Stimulated activated naive B cell treated with anti-CD40 and anti-IgM and Interleukin-4, amounts not matched to agents 10 μg/mL and 1 μg/mL and 100 μg/mL, for 72 hours (primary cell): ENCODE measurements around the gene TBC1D16.

Experiments used
- ATAC-seq, 2 donors: fragments of 150-1000 bp; cut with Tn5 transposase; replicated peaks; 2 replicates each; pipeline ENCODE4 v1.10.0; 2021; ENCODE audit warnings: moderate library complexity in 1 of 2
- DNase-seq: peaks from one replicate; pipeline ENCODE4 v3.0.0; 2021
- H3K27ac Mint-ChIP-seq: one replicate; pipeline ENCODE4 v1.8.0; 2022; ENCODE audit warnings: mild to moderate bottlenecking, mixed read lengths
- H3K27me3 Mint-ChIP-seq, 2 donors: one replicate each; pipeline ENCODE4 v1.8.0; 2022; ENCODE audit warnings: mixed read lengths in 2 of 2
- H3K36me3 Mint-ChIP-seq, 2 donors: one replicate each; pipeline ENCODE4 v1.8.0; 2022; ENCODE audit warnings: mixed read lengths in 2 of 2, mild to moderate bottlenecking in 1 of 2
- H3K4me1 Mint-ChIP-seq, 2 donors: one replicate each; pipeline ENCODE4 v1.8.0; 2022; ENCODE audit warnings: mixed read lengths in 2 of 2, mild to moderate bottlenecking in 1 of 2
- H3K4me3 Mint-ChIP-seq, 2 donors: one replicate each; pipeline ENCODE4 v1.8.0; 2022; ENCODE audit warnings: mild to moderate bottlenecking in 2 of 2, mixed read lengths in 2 of 2, moderate library complexity in 1 of 2
- H3K9me3 Mint-ChIP-seq, 2 donors: one replicate each; pipeline ENCODE4 v1.8.0; 2022; ENCODE audit warnings: mixed read lengths in 2 of 2, mild to moderate bottlenecking in 1 of 2

The TBC1D16 gene

DNA sequence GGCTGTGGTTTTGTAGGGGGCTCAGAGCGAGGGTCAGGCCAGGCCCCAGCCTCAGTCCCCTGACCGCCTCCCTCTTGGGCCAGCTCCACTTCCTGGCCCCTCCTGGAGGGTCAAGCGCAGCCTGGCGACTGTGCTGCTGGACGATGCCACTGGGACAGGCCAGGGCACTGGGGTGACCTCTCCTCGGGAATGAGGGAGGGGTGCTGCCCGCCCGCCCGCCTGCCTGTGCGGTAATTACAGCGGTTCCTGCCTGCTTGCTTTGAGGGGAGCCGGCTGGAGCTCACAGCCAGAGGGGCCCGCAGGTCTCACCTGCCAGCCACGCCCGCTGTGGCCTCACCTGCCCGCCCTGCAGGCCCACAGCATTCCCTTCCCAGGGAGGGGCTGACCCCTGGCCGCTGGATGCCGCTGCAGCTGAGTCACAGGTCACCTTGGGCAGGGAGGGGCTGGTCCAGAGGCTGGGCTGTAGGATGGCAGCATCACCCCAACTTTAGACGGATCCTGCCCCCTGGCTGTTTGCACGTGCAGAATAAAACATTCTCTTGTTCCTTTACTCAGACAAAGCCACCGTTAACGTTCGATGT is 119.7 kb downstream of the TBC1D16 start:
- no peak for DNase-seq
- Mint-ChIP-seq H3K27ac (no peak overlapping the region), H3K36me3 (no peaks in the 10 kb centered on the region), H3K4me1 (peaks cover 0 to 5% of the 10 kb centered on the region in 2 donors), H3K27me3 (peaks cover 32 to 39% of the 10 kb centered on the region in 2 donors), H3K4me3 (no peak overlapping the region), H3K9me3 (no peaks in the 10 kb centered on the region)
- ATAC-seq: no peak

DNA sequence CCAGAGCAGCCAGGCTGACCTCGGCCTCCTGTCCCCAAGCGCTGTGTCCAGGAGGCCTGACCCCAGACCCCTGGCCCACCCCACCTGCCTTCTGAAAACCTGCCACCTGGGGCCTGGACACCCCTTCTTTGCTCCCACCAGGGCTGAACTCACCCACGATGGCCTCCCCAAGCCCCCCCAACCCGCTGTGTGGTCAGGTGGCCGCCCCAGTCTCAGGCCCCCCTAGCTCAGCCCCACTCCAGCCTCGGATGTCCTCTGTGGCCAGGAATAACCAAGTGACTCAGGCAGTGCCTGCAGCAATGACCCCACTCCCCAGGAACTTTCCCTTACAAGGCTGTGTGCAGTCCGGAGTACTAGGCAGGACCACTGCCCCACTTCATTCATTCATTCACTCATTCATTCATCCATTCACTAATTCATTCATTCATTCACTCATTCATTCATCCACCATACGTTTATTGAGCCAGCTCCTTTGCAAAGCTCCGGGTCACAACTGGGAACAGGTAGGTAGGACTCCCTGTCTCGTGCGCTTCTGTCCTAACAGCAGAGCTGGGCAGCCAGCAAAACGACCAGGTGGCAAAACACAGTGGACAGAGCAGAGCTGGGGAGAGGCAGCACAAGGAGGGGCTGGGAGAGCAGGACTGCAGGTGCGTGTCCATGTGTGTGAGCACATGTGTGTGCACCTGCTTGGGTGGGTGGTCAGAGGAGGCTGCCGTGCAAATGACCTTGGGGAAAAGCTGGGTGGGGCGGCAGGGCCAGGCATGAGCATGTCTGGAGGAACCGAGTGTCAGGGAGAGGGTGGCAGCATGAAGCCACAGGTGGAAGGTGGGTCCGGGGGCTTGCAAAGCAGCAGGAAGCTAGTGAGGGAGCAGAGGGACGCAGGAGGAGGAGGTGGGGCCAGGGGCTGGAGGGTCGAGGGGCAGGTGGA is 120.6 kb downstream of the TBC1D16 start:
- H3K9me3 Mint-ChIP-seq: no peaks in the 10 kb centered on the region
- no peak overlapping the region for H3K27ac Mint-ChIP-seq
- H3K27me3 Mint-ChIP-seq: peaks cover 32 to 39% of the 10 kb centered on the region in 2 donors
- no peak overlapping the region for H3K4me3 Mint-ChIP-seq
- ATAC-seq (no peak), DNase-seq (no peak)
- no peaks in the 10 kb centered on the region for H3K36me3 Mint-ChIP-seq
- peaks cover 0 to 5% of the 10 kb centered on the region in 2 donors for H3K4me1 Mint-ChIP-seq

DNA sequence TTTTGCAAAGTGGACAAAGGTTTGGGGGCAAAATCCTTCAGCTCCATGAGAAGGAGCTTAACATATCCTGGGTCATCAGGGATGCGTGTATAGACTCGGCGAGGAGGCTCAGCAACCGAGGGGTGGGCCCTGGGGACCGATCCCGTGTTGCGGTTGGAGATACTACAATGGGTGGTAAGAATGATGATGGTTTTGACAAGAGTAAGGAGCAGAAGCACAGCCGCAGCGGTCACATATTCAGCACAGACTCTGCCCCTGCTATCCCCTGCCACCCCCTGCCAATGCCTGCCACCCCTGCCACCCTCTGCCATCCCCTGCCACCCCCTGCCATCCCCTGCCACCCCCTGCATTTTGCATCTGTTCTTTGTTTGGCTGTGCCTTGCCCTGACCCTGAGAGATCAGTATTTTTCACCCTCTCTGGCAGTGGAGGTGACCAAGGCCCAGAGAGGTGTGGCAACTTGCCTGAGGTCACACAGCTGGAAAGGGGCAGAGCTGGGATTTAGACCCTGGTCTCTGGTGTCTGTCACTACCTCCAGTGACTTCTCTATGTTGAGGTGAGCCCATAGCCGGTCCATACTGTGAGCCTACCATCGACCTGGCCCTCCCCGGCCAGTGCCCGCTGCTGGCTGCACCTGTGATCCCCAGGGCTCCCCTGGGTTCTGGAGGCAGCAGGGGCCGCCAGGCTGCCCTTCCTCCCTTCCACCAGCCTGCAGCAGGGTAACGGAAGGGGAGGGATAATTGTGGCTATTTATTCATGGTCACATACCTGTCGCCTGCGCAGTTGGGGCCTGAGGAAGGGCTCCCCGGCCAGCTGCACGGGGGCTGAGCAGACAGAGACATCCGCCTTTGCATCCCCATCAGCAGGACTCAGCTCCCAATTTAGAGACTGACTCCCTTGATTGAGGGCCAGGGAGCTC is 121.5 kb downstream of the TBC1D16 start:
- Mint-ChIP-seq H3K9me3 (no peaks in the 10 kb centered on the region), H3K4me1 (peaks cover 0 to 5% of the 10 kb centered on the region in 2 donors), H3K4me3 (no peak overlapping the region), H3K36me3 (no peaks in the 10 kb centered on the region), H3K27ac (no peak overlapping the region), H3K27me3 (peaks cover 29 to 35% of the 10 kb centered on the region in 2 donors)
- ATAC-seq: no peak
- no peak for DNase-seq

- H3K9me3 Mint-ChIP-seq: no peaks in the 10 kb centered on the region
- H3K27ac Mint-ChIP-seq: no peak overlapping the region
- ATAC-seq (no peak), DNase-seq (no peak)
- H3K4me3 Mint-ChIP-seq: no peak overlapping the region
- H3K4me1 Mint-ChIP-seq: peaks cover 0 to 5% of the 10 kb centered on the region in 2 donors
- peaks cover 26 to 33% of the 10 kb centered on the region in 2 donors for H3K27me3 Mint-ChIP-seq
- H3K36me3 Mint-ChIP-seq: no peaks in the 10 kb centered on the region
These were observed 122.2 kb downstream of the TBC1D16 start for GRCh38 chr17:79913451-79913850.

DNA sequence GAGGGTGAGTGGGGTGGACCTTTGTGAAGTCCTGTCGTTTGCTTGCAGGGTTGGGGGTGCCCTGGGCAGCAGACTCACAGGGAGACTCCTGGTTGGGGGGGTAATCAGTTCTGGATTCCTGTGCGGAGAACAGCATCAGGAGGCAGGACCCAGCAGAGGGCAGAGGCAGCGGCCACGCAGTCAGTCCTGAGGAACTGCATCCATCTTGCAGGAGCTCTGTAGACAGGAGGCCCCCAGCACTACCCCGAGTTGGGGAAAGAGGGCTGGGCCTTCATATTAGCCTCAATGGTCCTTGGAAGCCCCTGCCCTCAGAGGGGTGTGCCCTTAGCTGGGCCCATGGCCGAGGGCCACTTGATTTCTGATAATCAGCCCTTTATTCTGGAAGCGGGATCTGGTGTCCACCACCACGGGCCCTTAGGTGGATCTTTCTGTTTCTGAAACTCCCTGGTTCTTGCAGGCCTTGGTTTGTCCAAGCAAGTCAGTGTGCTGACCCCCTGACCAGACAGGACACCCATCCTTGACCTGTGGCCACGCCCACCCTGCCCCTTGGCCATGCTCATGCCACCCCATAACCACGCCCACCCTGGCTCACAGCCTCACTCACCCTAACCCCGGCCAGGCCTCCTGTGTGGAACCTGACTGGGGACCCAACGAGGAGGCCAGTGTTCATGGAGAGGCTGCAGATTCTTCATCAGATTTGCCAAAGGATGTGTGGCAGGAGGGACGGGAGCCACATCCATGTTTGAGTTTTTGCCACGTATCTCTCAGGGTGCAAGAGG is 122.9 kb downstream of the TBC1D16 start:
- Mint-ChIP-seq H3K27me3 (peaks cover 26 to 28% of the 10 kb centered on the region in 2 donors), H3K27ac (no peak overlapping the region), H3K9me3 (no peaks in the 10 kb centered on the region), H3K36me3 (no peaks in the 10 kb centered on the region), H3K4me3 (no peak overlapping the region), H3K4me1 (peaks cover 0 to 5% of the 10 kb centered on the region in 2 donors)
- no peak for DNase-seq
- ATAC-seq: no peak

- Mint-ChIP-seq H3K9me3 (no peaks in the 10 kb centered on the region), H3K4me3 (no peak overlapping the region), H3K4me1 (peaks cover 0 to 5% of the 10 kb centered on the region in 2 donors), H3K27ac (no peak overlapping the region), H3K36me3 (no peaks in the 10 kb centered on the region), H3K27me3 (peaks cover 27 to 32% of the 10 kb centered on the region in 2 donors)
- DNase-seq: no peak
- no peak for ATAC-seq
These were observed 124.0 kb downstream of the TBC1D16 start for GRCh38 chr17:79911430-79912399.

DNA sequence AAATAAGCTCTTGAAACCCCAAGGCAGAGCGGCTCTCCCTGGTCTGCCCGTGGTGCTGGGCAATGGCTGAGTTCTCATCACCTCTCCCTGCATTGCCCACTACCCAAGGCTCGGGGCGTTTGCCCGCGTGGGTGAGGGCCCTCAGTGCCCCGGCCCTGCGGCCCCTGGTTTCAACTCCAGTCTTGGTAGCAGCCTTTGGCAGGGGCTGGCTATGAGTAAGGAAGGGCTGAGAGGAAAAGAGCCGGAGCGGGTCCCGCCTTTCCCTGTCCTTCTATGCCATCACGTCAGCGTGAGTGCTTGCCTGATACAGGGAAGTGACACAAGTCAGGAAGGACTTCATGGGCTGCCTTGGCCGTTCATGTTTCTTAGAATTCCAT is 124.7 kb downstream of the TBC1D16 start:
- Mint-ChIP-seq H3K27me3 (peaks cover 28 to 29% of the 10 kb centered on the region in 2 donors), H3K4me3 (no peak overlapping the region)
- no peak for ATAC-seq

GRCh38 chr17:79909121-79909520 is 126.6 kb downstream of the TBC1D16 start:
- H3K9me3 Mint-ChIP-seq: no peaks in the 10 kb centered on the region
- no peak for ATAC-seq
- H3K4me1 Mint-ChIP-seq: no peaks in the 10 kb centered on the region
- no peak overlapping the region for H3K4me3 Mint-ChIP-seq
- no peak overlapping the region for H3K27ac Mint-ChIP-seq
- no peaks in the 10 kb centered on the region for H3K36me3 Mint-ChIP-seq
- peaks cover 24 to 28% of the 10 kb centered on the region in 2 donors for H3K27me3 Mint-ChIP-seq
- no peak for DNase-seq

More for the DNA sequence above, 124.7 kb downstream of the TBC1D16 start:
- H3K4me1 Mint-ChIP-seq: peaks cover 0 to 5% of the 10 kb centered on the region in 2 donors
- no peak overlapping the region for H3K27ac Mint-ChIP-seq
- no peaks in the 10 kb centered on the region for H3K9me3 Mint-ChIP-seq
- no peaks in the 10 kb centered on the region for H3K36me3 Mint-ChIP-seq
- DNase-seq: no peak

DNA sequence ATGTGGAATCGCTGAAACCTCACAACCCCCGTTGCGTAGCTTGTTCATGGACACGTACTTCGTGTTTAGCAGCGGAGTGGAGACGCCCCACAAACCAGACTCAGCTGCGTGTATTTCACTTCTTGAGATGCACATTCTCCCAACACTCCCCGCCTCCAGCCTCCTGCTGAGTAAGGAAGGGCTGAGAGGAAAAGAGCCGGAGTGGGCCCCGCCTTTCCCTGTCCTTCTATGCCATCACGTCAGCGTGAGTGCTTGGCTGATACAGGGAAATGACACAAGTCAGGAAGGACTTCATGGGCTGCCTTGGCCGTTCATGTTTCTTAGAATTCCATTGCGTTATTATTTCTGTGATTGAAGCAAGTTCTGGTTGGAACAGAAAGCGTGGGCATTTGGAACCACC is 127.8 kb downstream of the TBC1D16 start:
- DNase-seq: no peak
- Mint-ChIP-seq H3K27ac (no peak overlapping the region), H3K4me3 (no peak overlapping the region), H3K9me3 (no peaks in the 10 kb centered on the region), H3K4me1 (no peaks in the 10 kb centered on the region), H3K36me3 (no peaks in the 10 kb centered on the region), H3K27me3 (peaks cover 28 to 35% of the 10 kb centered on the region in 2 donors)
- ATAC-seq: no peak

DNA sequence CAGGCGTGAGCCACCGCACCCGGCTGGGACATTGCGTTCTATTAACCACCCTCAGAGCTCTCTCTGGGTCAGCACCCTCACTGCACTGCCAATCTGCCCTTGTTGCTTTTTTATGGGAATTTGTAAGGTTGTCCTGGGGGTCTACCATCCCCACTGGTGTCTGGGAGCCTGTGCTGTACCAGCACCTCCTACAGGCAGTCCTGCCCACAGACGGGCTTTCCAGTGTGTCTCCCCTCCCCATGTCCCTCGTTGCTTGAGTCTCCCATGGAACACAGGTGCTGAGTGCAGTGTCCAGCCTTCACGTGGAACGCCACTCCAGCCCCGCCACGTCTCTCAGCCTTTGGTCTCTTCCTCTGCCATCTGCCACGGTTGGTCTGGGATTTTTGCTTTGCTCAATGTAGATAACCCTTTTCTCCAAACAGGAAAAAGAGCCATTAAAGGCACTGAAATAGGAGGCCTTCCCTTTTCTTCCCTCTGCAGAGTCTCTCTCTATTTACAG is 128.4 kb downstream of the TBC1D16 start:
- no peak overlapping the region for H3K4me3 Mint-ChIP-seq
- no peaks in the 10 kb centered on the region for H3K9me3 Mint-ChIP-seq
- H3K27ac Mint-ChIP-seq: no peak overlapping the region
- H3K36me3 Mint-ChIP-seq: no peaks in the 10 kb centered on the region
- ATAC-seq (no peak), DNase-seq (no peak)
- H3K4me1 Mint-ChIP-seq: no peaks in the 10 kb centered on the region
- peaks cover 32 to 38% of the 10 kb centered on the region in 2 donors for H3K27me3 Mint-ChIP-seq

DNA sequence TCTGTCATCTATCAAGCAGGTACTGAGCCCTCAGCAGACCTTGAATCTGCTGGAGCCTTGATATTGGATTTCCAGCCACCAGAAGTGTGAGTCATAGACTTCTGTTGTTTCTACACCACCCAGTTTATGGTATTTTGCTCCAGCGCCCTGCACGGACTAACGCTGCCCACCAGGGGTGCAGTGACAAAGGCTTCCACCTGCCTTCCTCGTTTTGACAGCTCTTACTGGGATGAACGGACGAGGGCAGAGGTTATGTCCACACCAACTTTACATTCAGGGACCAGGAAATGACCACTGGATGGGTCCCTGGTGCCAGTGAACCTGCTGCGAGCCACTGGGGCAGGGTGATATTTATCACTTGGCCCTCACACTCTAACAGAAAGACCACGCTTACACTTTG is 129.8 kb downstream of the TBC1D16 start:
- no peak for DNase-seq
- Mint-ChIP-seq H3K4me3 (no peak overlapping the region), H3K36me3 (no peaks in the 10 kb centered on the region), H3K9me3 (no peaks in the 10 kb centered on the region), H3K4me1 (no peaks in the 10 kb centered on the region), H3K27ac (no peak overlapping the region), H3K27me3 (peaks cover 37 to 46% of the 10 kb centered on the region in 2 donors)
- ATAC-seq: no peak

DNA sequence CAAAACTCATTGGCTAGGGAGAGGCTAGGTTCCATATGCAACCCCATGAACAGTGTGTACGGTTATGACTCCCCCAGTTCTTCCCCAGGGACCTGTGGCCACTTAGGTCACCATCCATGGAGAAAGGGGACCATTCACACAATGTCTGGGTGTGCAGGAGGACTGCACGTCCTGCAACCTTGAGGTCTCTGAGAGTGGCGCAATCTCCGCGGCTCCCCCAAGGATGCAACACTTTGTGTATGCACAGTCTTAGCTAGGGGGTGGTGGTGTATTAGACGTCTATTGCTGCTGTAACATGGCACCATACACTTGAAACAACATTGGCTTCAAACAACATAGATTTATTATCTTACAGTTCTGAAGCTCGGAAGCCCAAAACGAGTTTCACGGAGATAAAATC is 130.8 kb downstream of the TBC1D16 start:
- DNase-seq (no peak), ATAC-seq (no peak)
- no peaks in the 10 kb centered on the region for H3K36me3 Mint-ChIP-seq
- no peak overlapping the region for H3K27ac Mint-ChIP-seq
- no peaks in the 10 kb centered on the region for H3K9me3 Mint-ChIP-seq
- H3K4me3 Mint-ChIP-seq: no peak overlapping the region
- peaks cover 42 to 49% of the 10 kb centered on the region in 2 donors for H3K27me3 Mint-ChIP-seq
- H3K4me1 Mint-ChIP-seq: no peaks in the 10 kb centered on the region
